BJ (cell line): Measurements from ENCODE around the gene RESP18. TPM values are rescaled to one million over a fixed set of nuclear protein-coding genes. Genes with fewer than 3 reads are reported as not detected.
A peak's percentile ranks its signal among the peaks of the same experiment; 100 is the strongest.
"Not testable (repeated sequence)": the region's sequence is repeated elsewhere in the genome, so short reads cannot be mapped to it uniquely, and the experiment has no call there.

ENCODE experiments used
- CTCF ChIA-PET: fragments of 350-600 bp; formaldehyde crosslinking; extraction: SDS; loops from one replicate; lab custom pipeline; 2021; ENCODE audit warnings: antibody characterized with exemption, inconsistent platforms; lab: Yijun Ruan, JAX
- POLR2A ChIA-PET: fragments of 300-600 bp; sonication (Branson Sonifier 250); formaldehyde crosslinking; extraction: SDS; loops from one replicate; lab custom pipeline; 2021; ENCODE audit warnings: antibody characterized with exemption; lab: Charles Lee
- DNase-seq: peaks from one replicate; pipeline ENCODE4 v3.0.0-alpha.2; 2011; ENCODE audit warnings: low read depth
- H3K27me3 ChIP-seq: 2 replicates; pipeline ENCODE4 v1.6.0; 2011; ENCODE audit warnings: low read length; ENCODE audit not compliant: control insufficient read depth, insufficient read depth
- H3K36me3 ChIP-seq: 2 replicates; pipeline ENCODE4 v1.5.1; 2011; ENCODE audit warnings: low read length; ENCODE audit not compliant: control insufficient read depth, insufficient read depth
- H3K4me3 ChIP-seq: 2 replicates; pipeline ENCODE4 v1.5.1; 2011; ENCODE audit warnings: low read depth, mild to moderate bottlenecking, control low read depth, low read length
- CTCF ChIP-seq: IDR thresholded peaks from 2 replicates; pipeline ENCODE4 v1.5.1; 2011; ENCODE audit warnings: low read depth, mild to moderate bottlenecking, control low read depth, inconsistent platforms, low read length, moderate library complexity; ENCODE audit not compliant: insufficient read depth
- polyA plus RNA-seq: library from polyadenylated mRNA; depleted of rRNA; stranded (reverse); fragments of >200 nt; gene quantifications from 2 replicates; pipeline ENCODE4 v1.2.3, GENCODE V29; 2011

RESP18 gene
- polyA plus RNA-seq, 1 experiment = not detected

- ChIA-PET POLR2A (no interaction called here), CTCF (interaction anchor here (0.9 to 3.5 kb wide), 3 partner anchors 16 to 245 kb away, joined by 3 to 8 read pairs (median 4); no protein-coding TSS in a partner anchor)
- no peak overlapping the region for H3K4me3 ChIP-seq
- peaks cover 5% of the 10 kb centered on the region; the same call in 1 of the 2 replicates for H3K27me3 ChIP-seq
- no peak for TF ChIP-seq CTCF
- no peaks in the 10 kb centered on the region for H3K36me3 ChIP-seq
- no peak for DNase-seq
These were observed 17.6 kb downstream of the RESP18 start for GRCh38 chr2:219314804-219315468.

GRCh38 chr2:219312683-219313263 is 19.8 kb downstream of the RESP18 start:
- H3K27me3 ChIP-seq = peaks cover 11% of the 10 kb centered on the region
- DNase-seq, H3K4me3 ChIP-seq, POLR2A ChIA-PET, H3K36me3 ChIP-seq: not testable (repeated sequence)
- CTCF ChIA-PET = interaction anchor here (3.5 kb wide), 1 partner anchor 14 kb away, joined by 8 read pairs; no protein-coding TSS in a partner anchor

- no peak for DNase-seq
- no peak for TF ChIP-seq CTCF
- Histone ChIP-seq H3K36me3 (no peaks in the 10 kb centered on the region), H3K27me3 (peaks cover 11% of the 10 kb centered on the region), H3K4me3 (peak within 1 kb of the TSS; percentile 32)
- POLR2A ChIA-PET = no interaction called here
- CTCF ChIA-PET = interaction anchor here (0.6 to 3.6 kb wide), 4 partner anchors 10 to 25 kb away, joined by 3 to 23 read pairs (median 7); no protein-coding TSS in a partner anchor
These were observed 23.3 kb downstream of the RESP18 start, which contains the start of gene PTPRN for GRCh38 chr2:219309278-219309677. Gene PTPRN (minus strand): TSS chr2:219309401. CDS start chr2:219309332, 69 bp downstream.

GRCh38 chr2:219308142-219309101 is 24.1 kb downstream of the RESP18 start:
- TF ChIP-seq CTCF = no peak
- Histone ChIP-seq H3K27me3 (peaks cover 11% of the 10 kb centered on the region), H3K36me3 (no peaks in the 10 kb centered on the region), H3K4me3 (peak overlapping the region; percentile 32)
- ChIA-PET POLR2A (no interaction called here), CTCF (interaction anchor here (0.7 to 3.6 kb wide), 4 partner anchors 9 to 31 kb away, joined by 3 to 23 read pairs (median 6); no protein-coding TSS in a partner anchor)
- no peak for DNase-seq

- no peaks in the 10 kb centered on the region for H3K36me3 ChIP-seq
- no peak overlapping the region for H3K4me3 ChIP-seq
- no peak for DNase-seq
- peaks cover 14% of the 10 kb centered on the region for H3K27me3 ChIP-seq
- no peak for TF ChIP-seq CTCF
- ChIA-PET CTCF (interaction anchor here (1.0 to 1.9 kb wide), 2 partner anchors 11 to 13 kb away, joined by 4 to 12 read pairs; no protein-coding TSS in a partner anchor), POLR2A (no interaction called here)
These were observed 26.5 kb downstream of the RESP18 start for GRCh38 chr2:219306047-219306446.
